Activated naive CD8-positive, alpha-beta T cell treated with anti-CD3 and anti-CD28 coated beads, Interleukin-2, amount 50 U/mL, for 24 hours (primary cell): Measurements from ENCODE around the gene MALT1.

Experiments
- ATAC-seq: fragments of 150-1000 bp; cut with Tn5 transposase; one replicate; pipeline ENCODE4 v1.10.0; 2021
- DNase-seq: peaks from one replicate; pipeline ENCODE4 v3.0.0; 2021
- H3K27ac Mint-ChIP-seq: one replicate; pipeline ENCODE4 v1.8.0; 2021; ENCODE audit warnings: mild to moderate bottlenecking, mixed read lengths
- H3K27me3 Mint-ChIP-seq: one replicate; pipeline ENCODE4 v1.8.0; 2021; ENCODE audit warnings: mixed read lengths
- H3K36me3 Mint-ChIP-seq: one replicate; pipeline ENCODE4 v1.8.0; 2021; ENCODE audit warnings: low read depth, mixed read lengths
- H3K4me1 Mint-ChIP-seq: one replicate; pipeline ENCODE4 v1.8.0; 2021; ENCODE audit warnings: mixed read lengths
- H3K4me3 Mint-ChIP-seq: one replicate; pipeline ENCODE4 v1.8.0; 2021; ENCODE audit warnings: mild to moderate bottlenecking, moderate library complexity, mixed read lengths
- H3K9me3 Mint-ChIP-seq: one replicate; pipeline ENCODE4 v1.8.0; 2021; ENCODE audit warnings: mixed read lengths

MALT1 gene

GRCh38 chr18:58662118-58662517 is 9.1 kb upstream of the MALT1 start:
- DNase-seq (no peak), ATAC-seq (no peak)
- H3K27me3 Mint-ChIP-seq: no peaks in the 10 kb centered on the region
- no peak overlapping the region for H3K4me3 Mint-ChIP-seq
- peaks cover 53% of the 10 kb centered on the region for H3K4me1 Mint-ChIP-seq
- no peaks in the 10 kb centered on the region for H3K36me3 Mint-ChIP-seq
- H3K9me3 Mint-ChIP-seq: no peaks in the 10 kb centered on the region
- no peak overlapping the region for H3K27ac Mint-ChIP-seq

DNA sequence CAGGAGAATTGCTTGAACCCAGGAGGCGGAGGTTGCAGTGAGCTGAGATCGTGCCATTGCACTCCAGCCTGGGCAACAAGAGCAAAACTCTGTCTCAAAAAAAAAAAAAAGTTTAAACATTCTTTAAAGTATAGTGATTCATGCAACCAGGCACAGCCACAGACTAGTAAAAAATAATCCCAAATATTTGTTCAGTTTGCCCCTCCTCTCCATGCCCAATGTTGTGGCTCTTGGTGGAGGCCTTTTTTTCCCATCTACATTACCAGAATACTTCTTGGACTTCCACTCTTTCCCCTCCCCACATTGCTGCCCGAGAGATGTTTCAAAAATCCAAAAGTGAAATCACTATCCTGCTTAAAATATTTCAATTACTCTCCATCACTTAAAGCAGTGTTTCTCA is 5.1 kb upstream of the MALT1 start:
- DNase-seq (no peak), ATAC-seq (no peak)
- H3K9me3 Mint-ChIP-seq: no peaks in the 10 kb centered on the region
- H3K36me3 Mint-ChIP-seq: no peaks in the 10 kb centered on the region
- H3K4me1 Mint-ChIP-seq: peaks cover 56% of the 10 kb centered on the region
- no peak overlapping the region for H3K4me3 Mint-ChIP-seq
- no peaks in the 10 kb centered on the region for H3K27me3 Mint-ChIP-seq
- H3K27ac Mint-ChIP-seq: no peak overlapping the region

DNA sequence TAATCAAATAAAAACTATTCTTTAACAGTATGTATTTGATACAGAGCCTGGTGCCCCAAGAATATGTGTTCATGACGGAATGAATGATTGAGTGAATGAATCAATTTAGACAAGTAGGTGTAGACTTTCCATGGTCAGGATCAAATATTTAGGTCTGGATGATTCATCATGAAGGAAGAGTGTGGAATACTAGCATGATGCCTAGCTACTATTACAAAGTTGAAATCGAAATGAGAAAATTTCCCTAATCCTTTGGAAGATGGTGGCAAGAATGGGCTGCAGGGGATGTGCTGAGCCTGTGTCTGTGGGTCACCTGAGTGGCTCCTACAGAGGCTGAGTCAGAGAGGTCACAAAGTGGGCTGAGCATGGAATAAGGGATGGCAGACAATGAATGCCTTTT is 3.1 kb upstream of the MALT1 start:
- no peaks in the 10 kb centered on the region for H3K9me3 Mint-ChIP-seq
- ATAC-seq (no peak), DNase-seq (no peak)
- H3K4me1 Mint-ChIP-seq: peaks cover 59% of the 10 kb centered on the region
- H3K27ac Mint-ChIP-seq: no peak overlapping the region
- no peaks in the 10 kb centered on the region for H3K36me3 Mint-ChIP-seq
- no peaks in the 10 kb centered on the region for H3K27me3 Mint-ChIP-seq
- H3K4me3 Mint-ChIP-seq: no peak overlapping the region

DNA sequence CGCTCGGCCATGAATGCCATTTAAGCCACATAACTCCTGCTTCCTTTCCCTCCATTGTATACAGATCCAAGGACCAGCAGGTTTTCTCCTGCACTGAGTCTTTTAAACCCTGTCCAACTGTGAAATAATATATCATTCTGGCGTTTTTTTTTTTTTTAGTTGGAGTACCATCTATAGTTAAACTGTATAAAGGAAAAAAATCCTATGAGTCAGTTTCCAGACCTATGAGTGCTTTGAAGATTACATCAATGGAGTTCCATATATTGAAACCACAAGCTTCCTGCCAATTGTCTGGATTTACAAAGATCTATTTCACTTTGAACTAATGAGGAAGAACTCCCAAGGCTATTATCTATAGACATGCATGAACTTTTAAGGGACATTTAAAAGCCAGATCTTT is 2.4 kb upstream of the MALT1 start:
- H3K36me3 Mint-ChIP-seq: peaks cover 2% of the 10 kb centered on the region
- H3K27me3 Mint-ChIP-seq: no peaks in the 10 kb centered on the region
- peak overlapping the region; percentile 82 for H3K4me3 Mint-ChIP-seq
- DNase-seq: no peak
- ATAC-seq: no peak
- no peaks in the 10 kb centered on the region for H3K9me3 Mint-ChIP-seq
- peaks cover 66% of the 10 kb centered on the region for H3K4me1 Mint-ChIP-seq
- H3K27ac Mint-ChIP-seq: peak overlapping the region; percentile 83

GRCh38 chr18:58669731-58670378 is 1.4 kb upstream of the MALT1 start:
- Mint-ChIP-seq H3K27me3 (no peaks in the 10 kb centered on the region), H3K27ac (peak overlapping the region; percentile 83), H3K36me3 (peaks cover 11% of the 10 kb centered on the region), H3K4me3 (peak overlapping the region; percentile 82), H3K9me3 (no peaks in the 10 kb centered on the region), H3K4me1 (peaks cover 73% of the 10 kb centered on the region)
- no peak for ATAC-seq
- DNase-seq: no peak

DNA sequence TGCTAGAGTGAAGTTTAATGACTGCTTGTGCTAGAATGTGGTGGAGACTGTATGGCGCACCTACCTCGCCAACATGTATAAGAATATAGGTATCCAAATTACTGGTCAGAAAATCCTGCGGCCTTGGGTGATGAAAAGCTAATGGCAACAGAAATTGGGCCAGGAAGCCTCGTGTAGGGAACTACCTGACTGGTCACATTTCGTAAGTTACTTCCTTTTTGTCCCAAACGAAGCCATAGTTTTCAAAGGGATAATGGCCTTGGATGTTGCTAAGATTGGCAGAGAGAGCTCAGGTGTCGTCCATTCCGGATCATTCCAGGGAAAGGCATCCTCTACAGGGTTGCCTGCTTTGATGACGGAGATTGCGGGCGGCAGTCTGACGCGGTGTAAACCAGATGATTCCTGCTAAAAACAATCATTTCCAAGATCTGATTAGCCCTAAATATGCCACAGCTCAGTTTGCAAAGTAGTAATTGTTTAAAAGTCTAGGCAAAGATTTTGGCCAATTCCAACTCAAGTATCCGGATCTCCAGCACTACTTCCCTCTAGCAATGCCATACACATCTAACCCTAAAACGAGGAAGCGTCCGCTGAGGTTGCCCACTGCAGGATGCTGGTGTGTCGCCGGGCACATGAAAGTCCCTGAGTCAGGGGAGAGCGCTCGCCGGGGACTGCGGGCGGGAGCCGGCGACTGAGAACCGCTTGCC is 708 bp upstream of the MALT1 start:
- H3K36me3 Mint-ChIP-seq: peaks cover 13% of the 10 kb centered on the region
- ATAC-seq: no peak
- peaks cover 73% of the 10 kb centered on the region for H3K4me1 Mint-ChIP-seq
- DNase-seq: no peak
- peak overlapping the region; percentile 82 for H3K4me3 Mint-ChIP-seq
- H3K27me3 Mint-ChIP-seq: no peaks in the 10 kb centered on the region
- peak overlapping the region; percentile 83 for H3K27ac Mint-ChIP-seq
- H3K9me3 Mint-ChIP-seq: no peaks in the 10 kb centered on the region

DNA sequence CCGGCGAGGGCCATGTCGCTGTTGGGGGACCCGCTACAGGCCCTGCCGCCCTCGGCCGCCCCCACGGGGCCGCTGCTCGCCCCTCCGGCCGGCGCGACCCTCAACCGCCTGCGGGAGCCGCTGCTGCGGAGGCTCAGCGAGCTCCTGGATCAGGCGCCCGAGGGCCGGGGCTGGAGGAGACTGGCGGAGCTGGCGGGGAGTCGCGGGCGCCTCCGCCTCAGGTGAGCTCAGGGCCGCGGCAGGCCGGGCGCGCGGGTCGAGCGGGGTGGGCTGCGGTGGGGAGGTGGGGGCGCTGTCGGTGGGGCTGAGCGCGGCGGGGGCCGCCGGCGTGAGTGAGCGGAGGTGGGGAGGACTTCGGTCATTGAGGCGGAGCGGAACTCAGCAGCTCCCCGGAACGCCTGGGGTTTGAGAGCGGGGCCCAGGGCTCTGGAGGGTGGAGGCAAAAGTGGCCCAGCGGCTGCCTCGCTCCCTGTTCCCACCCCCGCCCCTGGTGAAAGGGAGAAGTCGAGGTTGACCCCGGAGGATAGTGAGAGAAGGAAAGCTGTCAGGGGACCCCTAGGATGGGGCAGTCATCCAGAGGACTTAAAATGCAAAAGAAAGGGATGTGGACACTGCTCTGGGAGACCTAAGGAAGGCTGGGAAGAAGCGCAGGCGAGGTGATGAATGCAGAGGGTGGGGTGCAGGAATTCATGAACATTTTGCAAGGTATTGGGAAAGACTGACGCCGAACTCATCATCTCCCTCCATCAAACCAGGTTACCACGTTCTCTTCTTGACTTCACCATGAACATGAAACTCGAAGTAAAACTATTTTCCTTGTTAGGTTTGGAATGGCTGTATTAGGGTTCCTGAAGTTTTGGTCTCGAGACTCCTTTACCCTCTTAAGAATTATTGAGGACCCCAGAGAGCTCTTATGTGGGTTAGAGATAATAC is 633 bp downstream of the MALT1 start:
- H3K4me3 Mint-ChIP-seq: peak overlapping the region; percentile 95

DNA sequence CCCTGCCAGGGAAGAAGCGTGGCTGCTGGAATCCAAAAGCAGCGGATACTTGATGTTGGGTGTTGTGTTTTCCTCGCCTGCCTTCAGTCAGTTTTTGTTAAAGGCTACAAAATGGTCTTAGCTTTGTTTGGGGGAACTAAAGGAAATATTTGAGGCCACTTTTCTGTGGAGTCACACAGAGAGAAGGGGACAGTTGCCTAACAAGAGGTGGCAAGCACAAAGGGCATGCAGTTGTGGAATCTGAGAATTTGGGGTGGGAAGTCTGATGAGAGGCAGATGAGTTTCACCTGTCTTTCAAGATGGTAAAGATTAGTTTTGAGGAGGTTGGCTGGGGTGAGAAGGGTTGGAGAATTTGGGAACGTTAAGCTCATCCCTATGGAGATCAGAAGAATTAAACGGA is 2.9 kb downstream of the MALT1 start:
- no peak for ATAC-seq
- peaks cover 20% of the 10 kb centered on the region for H3K36me3 Mint-ChIP-seq
- peaks cover 79% of the 10 kb centered on the region for H3K4me1 Mint-ChIP-seq
- no peaks in the 10 kb centered on the region for H3K9me3 Mint-ChIP-seq
- DNase-seq: no peak
- H3K27ac Mint-ChIP-seq: no peak overlapping the region
- no peaks in the 10 kb centered on the region for H3K27me3 Mint-ChIP-seq
- peak overlapping the region; percentile 25 for H3K4me3 Mint-ChIP-seq

More for the DNA sequence above, 633 bp downstream of the MALT1 start:
- peak; percentile 58 for DNase-seq
- Mint-ChIP-seq H3K27me3 (no peaks in the 10 kb centered on the region), H3K27ac (peak overlapping the region; percentile 82), H3K4me1 (peaks cover 76% of the 10 kb centered on the region), H3K9me3 (no peaks in the 10 kb centered on the region), H3K36me3 (peaks cover 17% of the 10 kb centered on the region)
- ATAC-seq: peak; percentile 34

- no peak for ATAC-seq
- DNase-seq: no peak
- H3K9me3 Mint-ChIP-seq: no peaks in the 10 kb centered on the region
- no peaks in the 10 kb centered on the region for H3K27me3 Mint-ChIP-seq
- H3K4me1 Mint-ChIP-seq: peaks cover 74% of the 10 kb centered on the region
- H3K4me3 Mint-ChIP-seq: peak overlapping the region; percentile 25
- peak overlapping the region; percentile 12 for H3K27ac Mint-ChIP-seq
- H3K36me3 Mint-ChIP-seq: peaks cover 24% of the 10 kb centered on the region
These were observed 3.7 kb downstream of the MALT1 start for GRCh38 chr18:58674863-58675472.

DNA sequence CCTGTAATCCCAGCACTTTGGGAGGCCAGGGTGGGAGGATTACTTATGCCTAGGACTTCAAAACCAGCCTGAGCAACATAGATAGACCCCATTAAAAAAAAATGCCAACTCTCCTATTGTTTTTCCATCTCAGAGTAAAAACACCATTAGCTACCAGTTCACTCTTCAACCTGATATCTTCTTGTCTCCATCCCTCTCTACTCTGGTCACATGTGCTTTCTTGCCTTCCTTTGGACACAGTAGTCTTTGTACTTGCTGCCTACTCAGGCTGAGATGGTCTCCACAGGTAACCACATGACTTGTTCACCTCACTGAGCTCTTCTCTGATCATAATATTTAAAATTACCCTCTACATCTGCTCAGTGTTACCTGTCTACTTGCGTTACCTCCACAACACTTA is 5.0 kb downstream of the MALT1 start:
- Mint-ChIP-seq H3K9me3 (no peaks in the 10 kb centered on the region), H3K4me1 (peaks cover 74% of the 10 kb centered on the region), H3K4me3 (no peak overlapping the region), H3K27ac (no peak overlapping the region), H3K36me3 (peaks cover 29% of the 10 kb centered on the region), H3K27me3 (no peaks in the 10 kb centered on the region)
- ATAC-seq (no peak), DNase-seq (no peak)

DNA sequence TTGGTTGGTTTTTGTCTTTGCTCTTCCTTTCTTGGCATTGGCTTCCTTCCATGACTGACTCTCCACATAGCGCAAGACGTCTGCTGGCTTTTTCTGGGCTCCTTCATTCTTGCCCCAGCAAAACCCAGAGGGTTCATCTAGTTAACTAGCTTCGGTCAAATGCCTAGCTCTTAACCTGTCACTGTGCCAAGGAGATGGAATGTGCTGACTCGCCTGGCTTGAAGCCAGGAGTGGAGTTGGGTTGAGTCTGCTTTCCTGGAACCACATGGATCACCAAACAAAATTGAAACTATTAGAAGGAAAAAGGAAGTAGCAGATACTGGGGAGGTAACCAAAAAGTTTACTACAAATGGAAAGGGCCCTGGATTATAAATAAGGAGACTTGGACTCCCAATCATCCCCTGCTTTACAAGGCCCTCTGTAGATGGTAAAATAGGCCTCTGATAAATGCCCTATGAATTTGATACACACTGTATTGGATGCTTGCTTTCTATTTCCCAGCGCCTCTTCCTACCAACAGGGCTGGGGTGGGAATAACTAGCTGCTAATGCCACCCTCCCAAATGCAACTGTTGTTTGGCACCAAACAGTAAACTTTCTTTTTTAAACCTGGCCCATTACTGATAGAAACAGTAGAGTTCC is 11.3 kb downstream of the MALT1 start:
- peaks cover 48% of the 10 kb centered on the region for H3K36me3 Mint-ChIP-seq
- H3K4me3 Mint-ChIP-seq: no peak overlapping the region
- DNase-seq: no peak
- H3K4me1 Mint-ChIP-seq: peaks cover 57% of the 10 kb centered on the region
- no peak for ATAC-seq
- H3K27ac Mint-ChIP-seq: no peak overlapping the region
- H3K27me3 Mint-ChIP-seq: no peaks in the 10 kb centered on the region
- no peaks in the 10 kb centered on the region for H3K9me3 Mint-ChIP-seq

DNA sequence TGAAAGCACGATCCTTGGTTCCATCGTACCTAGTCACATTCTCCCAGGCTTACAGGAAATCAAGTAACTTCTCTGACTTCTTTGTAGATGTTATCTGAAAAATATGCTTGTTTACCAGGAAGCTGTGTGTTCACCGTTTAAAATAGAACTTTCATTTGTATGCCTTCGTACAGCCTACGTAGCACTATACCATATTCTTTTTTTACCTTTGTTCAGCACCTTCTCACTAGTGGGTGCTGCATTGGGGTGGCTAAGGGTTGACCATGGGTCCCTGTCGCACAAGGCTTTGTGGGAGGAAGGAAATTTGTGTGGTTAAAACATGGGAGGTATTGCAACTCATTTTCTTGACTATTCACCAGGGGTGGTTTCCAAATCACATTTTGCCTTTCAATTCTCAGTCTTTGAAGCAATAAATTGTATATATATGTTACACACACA is 16.6 kb downstream of the MALT1 start:
- H3K36me3 Mint-ChIP-seq: peaks cover 47% of the 10 kb centered on the region
- ATAC-seq: peak; percentile 94
- H3K27me3 Mint-ChIP-seq: no peaks in the 10 kb centered on the region
- peak overlapping the region; percentile 69 for H3K4me3 Mint-ChIP-seq
- H3K4me1 Mint-ChIP-seq: peaks cover 74% of the 10 kb centered on the region
- H3K27ac Mint-ChIP-seq: peak overlapping the region; percentile 86
- H3K9me3 Mint-ChIP-seq: peaks cover 9% of the 10 kb centered on the region
- DNase-seq: peak; percentile 38

DNA sequence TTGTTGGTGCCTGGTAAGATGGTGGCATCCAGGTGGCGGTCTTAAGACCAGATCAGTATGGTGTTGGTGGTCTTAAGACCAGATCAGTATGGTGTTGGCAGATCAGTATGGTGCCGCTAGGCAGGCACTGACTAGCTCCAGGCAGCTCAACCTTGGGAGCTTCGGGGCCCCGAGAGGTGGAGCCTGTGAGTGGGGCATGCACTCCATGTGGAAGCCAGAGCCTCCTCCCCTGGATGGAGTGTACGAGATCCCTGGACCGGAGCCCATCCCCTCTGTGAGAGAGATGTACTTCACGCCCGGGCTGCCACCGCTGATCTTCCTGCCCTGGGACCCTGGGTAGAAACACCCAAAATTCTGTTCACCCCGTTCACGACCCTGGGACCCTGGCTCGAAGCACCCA is 19.0 kb downstream of the MALT1 start:
- no peak for ATAC-seq
- H3K4me1 Mint-ChIP-seq: peaks cover 88% of the 10 kb centered on the region
- peaks cover 54% of the 10 kb centered on the region for H3K36me3 Mint-ChIP-seq
- no peaks in the 10 kb centered on the region for H3K27me3 Mint-ChIP-seq
- DNase-seq: no peak
- H3K9me3 Mint-ChIP-seq: peaks cover 9% of the 10 kb centered on the region
- no peak overlapping the region for H3K27ac Mint-ChIP-seq
- no peak overlapping the region for H3K4me3 Mint-ChIP-seq

GRCh38 chr18:58691256-58691655 is 20.0 kb downstream of the MALT1 start:
- DNase-seq (no peak), ATAC-seq (no peak)
- H3K36me3 Mint-ChIP-seq: peaks cover 54% of the 10 kb centered on the region
- H3K4me1 Mint-ChIP-seq: peaks cover 92% of the 10 kb centered on the region
- H3K4me3 Mint-ChIP-seq: no peak overlapping the region
- peaks cover 9% of the 10 kb centered on the region for H3K9me3 Mint-ChIP-seq
- no peaks in the 10 kb centered on the region for H3K27me3 Mint-ChIP-seq
- H3K27ac Mint-ChIP-seq: no peak overlapping the region
